Testis (tissue), 2 donors: ENCODE results near the gene BTBD1.

Experiments used
- CTCF ChIP-seq, 3 experiments: fragments of 450-650 bp in 2 of 3; fragments of 200-600 bp in 1 of 3; sonication (generic) in 1 of 3; IDR thresholded peaks; one replicate each; pipeline ENCODE4 v1.5.1; 2016 to 2019; ENCODE audit warnings: antibody characterized with exemption in 3 of 3, mild to moderate bottlenecking in 2 of 3, moderate library complexity in 1 of 3
- POLR2A ChIP-seq: fragments of 450-650 bp; IDR thresholded peaks from one replicate; pipeline ENCODE4 v1.6.1; 2017; ENCODE audit warnings: antibody characterized with exemption, mild to moderate bottlenecking, moderate library complexity

GRCh38 chr15:83053151-83053550 lies 13.9 kb downstream of the BTBD1 start:
- no peak for TF ChIP-seq POLR2A
- no peak for TF ChIP-seq CTCF (IDR thresholded peaks at IDR 0.05)
